Uterine smooth muscle cell (primary cell): ENCODE data around the gene ABCA4. TPM values are rescaled to one million over a fixed set of nuclear protein-coding genes. Genes with fewer than 3 reads are reported as not detected.

ENCODE experiments used
- total RNA-seq: library from RNA; depleted of rRNA; stranded (reverse); fragments of >200 nt; gene quantifications from 2 replicates; pipeline ENCODE4 v1.2.3, GENCODE V29; 2014

ABCA4 gene
- total RNA-seq, result 0.12 and 0.22 TPM in 2 replicates

DNA sequence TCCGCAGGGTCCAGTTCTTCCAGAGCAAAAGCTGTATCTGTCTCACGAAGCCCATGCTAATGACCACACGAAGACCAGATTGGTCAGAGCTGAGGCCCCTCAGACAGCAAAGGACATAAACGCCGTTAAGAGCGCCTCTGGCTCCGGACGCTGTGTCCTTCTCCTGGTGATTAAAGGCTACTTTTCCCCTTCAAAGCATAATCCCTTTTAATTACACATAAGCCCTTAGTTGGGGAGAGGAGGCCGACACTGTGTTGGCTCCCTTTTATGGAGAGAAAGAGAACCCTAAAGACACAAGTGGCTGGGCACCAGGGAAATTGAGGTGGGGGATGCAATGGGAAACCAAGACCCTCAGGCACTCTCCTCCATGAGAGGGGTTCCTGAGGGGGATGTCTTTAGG is at the start of gene ABCA4:
Gene ABCA4, minus strand, starts transcription at position 158 of the 400 bp plus-strand sequence. Its CDS starts 103 bp downstream, at position 55.

Other genes with a start within 250 kb of the ABCA4 start
- 29.2 and 36.2 TPM in 2 replicates for gene DNTTIP2, start 241.9 kb downstream of the ABCA4 start, total RNA-seq
- 32.6 and 36.0 TPM in 2 replicates for gene GCLM, start 211.7 kb downstream of the ABCA4 start, total RNA-seq
- 100 and 150 TPM in 2 replicates for gene ARHGAP29, start 116.4 kb upstream of the ABCA4 start, total RNA-seq